ENCODE measurements around the gene SUGP1. TPM values are rescaled to one million over a fixed set of nuclear protein-coding genes. Genes with fewer than 3 reads are reported as not detected.

The SUGP1 gene
- total and polyA plus RNA-seq, 2 experiments from 2014 or later = 13.1 to 43.7 TPM

- no peak overlapping the region for H2AFZ ChIP-seq
- H3K9me3 ChIP-seq (ENCODE audit: low read depth) = no peaks in the 10 kb centered on the region
- no peaks in the 10 kb centered on the region for H3K9me2 ChIP-seq (replicated peaks; ENCODE audit: insufficient read depth)
- no peak overlapping the region for H3K4me3 ChIP-seq
- no peaks in the 10 kb centered on the region for H3K4me1 ChIP-seq (ENCODE audit: insufficient read depth)
- H4K20me1 ChIP-seq (ENCODE audit: insufficient read depth, poor library complexity, severe bottlenecking) = no peaks in the 10 kb centered on the region
- H3K36me3 ChIP-seq (replicated peaks; ENCODE audit: insufficient read depth, low read depth) = no peaks in the 10 kb centered on the region
- H3K4me2 ChIP-seq = no peak overlapping the region
- no peak for DNase-seq (ENCODE audit: low spot score)
- 86% methylated on average over 9 of the region's 9 CpGs for WGBS (ENCODE audit: low lambda C conversion rate, missing lambda C conversion rate)
- no peaks in the 10 kb centered on the region for H3K79me2 ChIP-seq
- H3K27ac ChIP-seq = no peak overlapping the region
- no peak for TF ChIP-seq EZH2 (IDR thresholded peaks at IDR 0.05; ENCODE audit: borderline replicate concordance)
- TF ChIP-seq EZH2phosphoT487 (IDR thresholded peaks at IDR 0.05; ENCODE audit: low read depth, severe bottlenecking, unreplicated experiment) = no peak
- TF ChIP-seq, protein P1, sequence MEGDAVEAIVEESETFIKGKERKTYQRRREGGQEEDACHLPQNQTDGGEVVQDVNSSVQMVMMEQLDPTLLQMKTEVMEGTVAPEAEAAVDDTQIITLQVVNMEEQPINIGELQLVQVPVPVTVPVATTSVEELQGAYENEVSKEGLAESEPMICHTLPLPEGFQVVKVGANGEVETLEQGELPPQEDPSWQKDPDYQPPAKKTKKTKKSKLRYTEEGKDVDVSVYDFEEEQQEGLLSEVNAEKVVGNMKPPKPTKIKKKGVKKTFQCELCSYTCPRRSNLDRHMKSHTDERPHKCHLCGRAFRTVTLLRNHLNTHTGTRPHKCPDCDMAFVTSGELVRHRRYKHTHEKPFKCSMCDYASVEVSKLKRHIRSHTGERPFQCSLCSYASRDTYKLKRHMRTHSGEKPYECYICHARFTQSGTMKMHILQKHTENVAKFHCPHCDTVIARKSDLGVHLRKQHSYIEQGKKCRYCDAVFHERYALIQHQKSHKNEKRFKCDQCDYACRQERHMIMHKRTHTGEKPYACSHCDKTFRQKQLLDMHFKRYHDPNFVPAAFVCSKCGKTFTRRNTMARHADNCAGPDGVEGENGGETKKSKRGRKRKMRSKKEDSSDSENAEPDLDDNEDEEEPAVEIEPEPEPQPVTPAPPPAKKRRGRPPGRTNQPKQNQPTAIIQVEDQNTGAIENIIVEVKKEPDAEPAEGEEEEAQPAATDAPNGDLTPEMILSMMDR (IDR thresholded peaks at IDR 0.05; ENCODE audit: poor library complexity) = no peak
- H3K27me3 ChIP-seq = no peaks in the 10 kb centered on the region
Measured at GRCh38 chr19:19240476-19240875, 79.8 kb downstream of the SUGP1 start.

DNA sequence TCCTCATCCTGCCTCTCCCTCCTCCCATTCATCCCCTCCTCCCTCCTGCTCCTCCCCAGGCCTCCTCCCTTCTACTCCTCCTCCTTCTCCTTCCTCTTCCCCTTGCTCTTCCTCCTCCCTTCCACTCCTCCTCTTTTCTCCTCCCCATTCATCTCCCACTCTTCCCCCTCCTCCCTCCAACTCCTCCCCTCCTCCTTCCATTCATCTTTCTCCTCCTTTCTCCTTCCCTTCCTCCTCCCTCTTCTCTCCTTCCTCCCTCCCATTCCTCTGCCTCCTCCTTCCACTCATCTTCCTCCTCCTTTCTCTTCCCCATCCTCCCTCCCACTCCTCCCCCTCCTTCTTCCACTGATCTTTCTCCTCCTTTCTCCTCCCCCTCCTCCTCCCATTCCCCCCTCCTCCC, 80.6 kb downstream of the SUGP1 start:
- no peaks in the 10 kb centered on the region for H3K9me3 ChIP-seq (ENCODE audit: low read depth)
- DNase-seq (ENCODE audit: low spot score) = no peak
- H3K4me2 ChIP-seq = no peak overlapping the region
- H3K4me1 ChIP-seq (ENCODE audit: insufficient read depth) = no peaks in the 10 kb centered on the region
- H2AFZ ChIP-seq = no peak overlapping the region
- H3K4me3 ChIP-seq = no peak overlapping the region
- H4K20me1 ChIP-seq (ENCODE audit: insufficient read depth, poor library complexity, severe bottlenecking) = no peaks in the 10 kb centered on the region
- no peak overlapping the region for H3K27ac ChIP-seq
- no peaks in the 10 kb centered on the region for H3K36me3 ChIP-seq (replicated peaks; ENCODE audit: insufficient read depth, low read depth)
- TF ChIP-seq, protein P1 (IDR thresholded peaks at IDR 0.05; ENCODE audit: poor library complexity) = no peak
- TF ChIP-seq EZH2 (IDR thresholded peaks at IDR 0.05; ENCODE audit: borderline replicate concordance) = no peak
- TF ChIP-seq EZH2phosphoT487 (IDR thresholded peaks at IDR 0.05; ENCODE audit: low read depth, severe bottlenecking, unreplicated experiment) = no peak
- no peaks in the 10 kb centered on the region for H3K9me2 ChIP-seq (replicated peaks; ENCODE audit: insufficient read depth)
- no peaks in the 10 kb centered on the region for H3K27me3 ChIP-seq
- H3K79me2 ChIP-seq = no peaks in the 10 kb centered on the region

- Histone ChIP-seq H2AFZ (no peak overlapping the region), H3K27ac (no peak overlapping the region), H3K4me1 (ENCODE audit: insufficient read depth) (no peaks in the 10 kb centered on the region), H3K27me3 (no peaks in the 10 kb centered on the region), H3K4me3 (no peak overlapping the region), H4K20me1 (ENCODE audit: insufficient read depth, poor library complexity, severe bottlenecking) (no peaks in the 10 kb centered on the region), H3K79me2 (no peaks in the 10 kb centered on the region), H3K9me2 (replicated peaks; ENCODE audit: insufficient read depth) (no peaks in the 10 kb centered on the region), H3K4me2 (no peak overlapping the region), H3K9me3 (ENCODE audit: low read depth) (no peaks in the 10 kb centered on the region), H3K36me3 (replicated peaks; ENCODE audit: insufficient read depth, low read depth) (no peaks in the 10 kb centered on the region)
- WGBS (ENCODE audit: low lambda C conversion rate, missing lambda C conversion rate) = 89% methylated on average over 18 of the region's 18 CpGs
- TF ChIP-seq EZH2 (IDR thresholded peaks at IDR 0.05; ENCODE audit: borderline replicate concordance) (no peak), EZH2phosphoT487 (IDR thresholded peaks at IDR 0.05; ENCODE audit: low read depth, severe bottlenecking, unreplicated experiment) (no peak)
- TF ChIP-seq, protein P1 (IDR thresholded peaks at IDR 0.05; ENCODE audit: poor library complexity) = no peak
- no peak for DNase-seq (ENCODE audit: low spot score)
Measured at GRCh38 chr19:19238126-19238894, 82.0 kb downstream of the SUGP1 start.
